Measurements from ENCODE around the gene FASTKD1. TPM values are rescaled to one million over a fixed set of nuclear protein-coding genes. Genes with fewer than 3 reads are reported as not detected.
A peak's percentile ranks its signal among the peaks of the same experiment; 100 is the strongest.
"Not testable (repeated sequence)": the region's sequence is repeated elsewhere in the genome, so short reads cannot be mapped to it uniquely, and the experiment has no call there.

FASTKD1 gene
- total RNA-seq, 2 donors from 2014 or later: 22.6 to 26.7 TPM

DNA sequence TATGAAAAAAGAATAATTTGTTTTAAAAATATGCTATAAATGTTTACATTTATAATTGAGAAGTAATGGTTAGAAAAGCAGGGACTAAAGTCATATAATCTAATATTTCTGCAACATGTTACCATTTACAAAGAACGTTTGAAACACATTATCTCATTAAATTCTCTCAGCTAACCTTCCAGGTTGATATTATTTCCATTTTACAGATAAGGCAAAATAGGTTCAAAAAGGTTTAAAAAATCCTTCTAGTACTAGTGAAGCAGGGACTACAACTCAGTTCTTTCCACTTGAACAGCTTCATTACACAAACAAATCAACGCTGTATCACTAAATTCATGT, 875 bp downstream of the FASTKD1 start:
- TF ChIP-seq, protein P1, sequence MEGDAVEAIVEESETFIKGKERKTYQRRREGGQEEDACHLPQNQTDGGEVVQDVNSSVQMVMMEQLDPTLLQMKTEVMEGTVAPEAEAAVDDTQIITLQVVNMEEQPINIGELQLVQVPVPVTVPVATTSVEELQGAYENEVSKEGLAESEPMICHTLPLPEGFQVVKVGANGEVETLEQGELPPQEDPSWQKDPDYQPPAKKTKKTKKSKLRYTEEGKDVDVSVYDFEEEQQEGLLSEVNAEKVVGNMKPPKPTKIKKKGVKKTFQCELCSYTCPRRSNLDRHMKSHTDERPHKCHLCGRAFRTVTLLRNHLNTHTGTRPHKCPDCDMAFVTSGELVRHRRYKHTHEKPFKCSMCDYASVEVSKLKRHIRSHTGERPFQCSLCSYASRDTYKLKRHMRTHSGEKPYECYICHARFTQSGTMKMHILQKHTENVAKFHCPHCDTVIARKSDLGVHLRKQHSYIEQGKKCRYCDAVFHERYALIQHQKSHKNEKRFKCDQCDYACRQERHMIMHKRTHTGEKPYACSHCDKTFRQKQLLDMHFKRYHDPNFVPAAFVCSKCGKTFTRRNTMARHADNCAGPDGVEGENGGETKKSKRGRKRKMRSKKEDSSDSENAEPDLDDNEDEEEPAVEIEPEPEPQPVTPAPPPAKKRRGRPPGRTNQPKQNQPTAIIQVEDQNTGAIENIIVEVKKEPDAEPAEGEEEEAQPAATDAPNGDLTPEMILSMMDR (IDR thresholded peaks at IDR 0.05): no peak
- H3K27me3 ChIP-seq: no peaks in the 10 kb centered on the region
- no peak for DNase-seq (ENCODE audit: low spot score)
- no peaks in the 10 kb centered on the region for H3K4me1 ChIP-seq
- H3K27ac ChIP-seq: no peak overlapping the region
- no peaks in the 10 kb centered on the region for H3K9me3 ChIP-seq
- peak overlapping the region; percentile 59 to 67 for H3K4me3 ChIP-seq
- no peaks in the 10 kb centered on the region for H3K36me3 ChIP-seq

DNA sequence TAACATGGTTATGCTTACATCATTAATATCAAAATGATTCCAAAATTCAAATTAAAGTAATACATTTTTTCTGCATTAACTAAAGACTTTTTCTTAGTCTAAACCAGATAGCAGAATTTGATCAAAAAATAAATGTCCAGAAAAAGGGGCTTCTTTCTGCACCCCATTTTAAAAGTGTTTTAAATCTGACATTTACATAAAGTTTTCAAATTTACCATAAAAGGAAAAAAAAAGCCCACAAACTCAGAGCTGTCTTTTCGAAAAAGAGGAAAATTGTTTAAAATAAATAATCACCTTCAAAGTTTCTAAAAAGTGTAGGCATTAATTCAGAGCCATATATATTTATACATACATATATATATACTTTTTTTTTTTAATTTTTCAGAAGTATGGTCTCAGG, 1.5 kb downstream of the FASTKD1 start:
- TF ChIP-seq, protein P1 (IDR thresholded peaks at IDR 0.05): no peak
- Histone ChIP-seq H3K27me3 (no peaks in the 10 kb centered on the region), H3K36me3 (no peaks in the 10 kb centered on the region), H3K4me1 (no peaks in the 10 kb centered on the region), H3K9me3 (no peaks in the 10 kb centered on the region), H3K27ac (no peak overlapping the region), H3K4me3 (no peak overlapping the region)
- no peak for DNase-seq (ENCODE audit: low spot score)

GRCh38 chr2:169571571-169571970, 2.1 kb downstream of the FASTKD1 start:
- Histone ChIP-seq H3K4me1 (no peaks in the 10 kb centered on the region), H3K27me3 (no peaks in the 10 kb centered on the region), H3K27ac (no peak overlapping the region), H3K9me3 (no peaks in the 10 kb centered on the region), H3K36me3 (no peaks in the 10 kb centered on the region), H3K4me3 (no peak overlapping the region)
- DNase-seq (ENCODE audit: low spot score): no peak
- TF ChIP-seq, protein P1 (IDR thresholded peaks at IDR 0.05): no peak

GRCh38 chr2:169570752-169571151, 2.9 kb downstream of the FASTKD1 start:
- not testable (repeated sequence) for H3K27me3 ChIP-seq; H3K4me1 ChIP-seq; DNase-seq (ENCODE audit: low spot score); H3K36me3 ChIP-seq; H3K4me3 ChIP-seq; H3K27ac ChIP-seq; H3K9me3 ChIP-seq

- Histone ChIP-seq H3K4me3 (no peak overlapping the region), H3K4me1 (no peaks in the 10 kb centered on the region), H3K36me3 (no peaks in the 10 kb centered on the region), H3K27me3 (no peaks in the 10 kb centered on the region), H3K9me3 (no peaks in the 10 kb centered on the region), H3K27ac (no peak overlapping the region)
- TF ChIP-seq, protein P1 (IDR thresholded peaks at IDR 0.05): no peak
- no peak for DNase-seq (ENCODE audit: low spot score)
Observed at GRCh38 chr2:169569948-169570347, 3.7 kb downstream of the FASTKD1 start.

DNA sequence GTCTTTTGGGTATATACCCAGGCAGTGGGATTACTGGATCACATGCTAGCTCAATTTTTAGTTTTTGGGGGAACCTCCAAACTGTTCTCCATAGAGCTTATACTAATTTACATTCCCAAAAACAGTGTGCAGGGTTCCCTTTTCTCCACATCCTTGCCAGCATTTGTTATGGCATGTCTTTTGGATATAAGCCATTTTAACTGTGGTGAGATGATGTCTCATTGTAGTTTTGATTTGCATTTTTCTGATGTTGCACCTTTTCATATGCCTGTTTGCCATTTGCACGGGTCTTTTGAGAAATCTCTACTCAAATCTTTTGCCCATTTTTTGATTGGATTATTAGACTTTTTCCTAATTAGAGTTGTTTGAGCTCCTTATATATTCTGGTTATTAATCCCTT, 8.0 kb downstream of the FASTKD1 start:
- H3K4me1 ChIP-seq: no peaks in the 10 kb centered on the region
- H3K27ac ChIP-seq: no peak overlapping the region
- H3K27me3 ChIP-seq: no peaks in the 10 kb centered on the region
- TF ChIP-seq, protein P1 (IDR thresholded peaks at IDR 0.05): no peak
- no peaks in the 10 kb centered on the region for H3K9me3 ChIP-seq
- DNase-seq (ENCODE audit: low spot score): no peak
- no peaks in the 10 kb centered on the region for H3K36me3 ChIP-seq
- no peak overlapping the region for H3K4me3 ChIP-seq
